HT1080 (cell line): ENCODE results near the gene ZNF146. TPM values are rescaled to one million over a fixed set of nuclear protein-coding genes. Genes with fewer than 3 reads are reported as not detected.
"Not testable (repeated sequence)": the region's sequence is repeated elsewhere in the genome, so short reads cannot be mapped to it uniquely, and the experiment has no call there.

Source experiments
- DNase-seq: peaks from one replicate; pipeline ENCODE4 v3.0.0-alpha.2; 2015; ENCODE audit warnings: low read depth
- small RNA-seq: library from RNA; depleted of rRNA; stranded (forward); fragments of <200 nt; gene quantifications from one replicate; pipeline ENCODE3, GENCODE V24; 2014
- total RNA-seq: library from RNA; depleted of rRNA; stranded (reverse); fragments of >200 nt; shearing (Covaris generic); gene quantifications from 2 replicates; pipeline ENCODE4 v1.2.3, GENCODE V29; 2014; rRNA removed

Gene ZNF146
- total RNA-seq, 1 experiment from 2014 or later = 78.2 TPM

GRCh38 chr19:36269295-36269694 lies 54.4 kb downstream of the ZNF146 start:
- not testable (repeated sequence) for DNase-seq

Small RNA genes within 50 kb of the gene (small RNA-seq; reads per million reads assigned to genes)
- gene RF00019 = not detected

Other genes starting within 250 kb of the ZNF146 start
- gene SDHAF1, start 219.9 kb upstream of the ZNF146 start, total RNA-seq = 18.0 and 22.9 TPM in 2 replicates
- not detected in 2 replicates for gene SYNE4, start 206.3 kb upstream of the ZNF146 start, total RNA-seq
- gene ALKBH6, start 200.9 kb upstream of the ZNF146 start, total RNA-seq = 13.9 and 15.3 TPM in 2 replicates
- gene CLIP3, start 182.2 kb upstream of the ZNF146 start, total RNA-seq = 0.45 TPM in 1 of 2 replicates, not detected in the other
- 2.4 and 2.6 TPM in 2 replicates for gene THAP8, start 160.8 kb upstream of the ZNF146 start, total RNA-seq
- gene WDR62, start 160.2 kb upstream of the ZNF146 start, total RNA-seq = 17.4 and 20.2 TPM in 2 replicates
- gene OVOL3, start 104.0 kb upstream of the ZNF146 start, total RNA-seq = not detected in 2 replicates
- 124 and 135 TPM in 2 replicates for gene POLR2I, start 100.2 kb upstream of the ZNF146 start, total RNA-seq
- gene TBCB, start 99.6 kb upstream of the ZNF146 start, total RNA-seq = 176 and 193 TPM in 2 replicates
- 391 and 431 TPM in 2 replicates for gene CAPNS1, start 75.0 kb upstream of the ZNF146 start, total RNA-seq
- gene COX7A1, start 62.7 kb upstream of the ZNF146 start, total RNA-seq = not detected in 2 replicates
- 0.90 and 2.2 TPM in 2 replicates for gene ZNF565, start 441 bp upstream of the ZNF146 start, total RNA-seq
- 0.98 and 1.3 TPM in 2 replicates for gene ZFP14, start 164.1 kb downstream of the ZNF146 start, total RNA-seq
- gene ZFP82, start 203.5 kb downstream of the ZNF146 start, total RNA-seq = 1.9 and 2.6 TPM in 2 replicates